ENCODE results near the gene POLR2E. TPM values are rescaled to one million over a fixed set of nuclear protein-coding genes. Genes with fewer than 3 reads are reported as not detected.

POLR2E gene
- total and polyA plus RNA-seq, 9 of the 15 experiments (the other 6 are each of a cell fraction or from before 2014, with no cell fraction given): 3.4 to 413 (median 244) TPM

DNA sequence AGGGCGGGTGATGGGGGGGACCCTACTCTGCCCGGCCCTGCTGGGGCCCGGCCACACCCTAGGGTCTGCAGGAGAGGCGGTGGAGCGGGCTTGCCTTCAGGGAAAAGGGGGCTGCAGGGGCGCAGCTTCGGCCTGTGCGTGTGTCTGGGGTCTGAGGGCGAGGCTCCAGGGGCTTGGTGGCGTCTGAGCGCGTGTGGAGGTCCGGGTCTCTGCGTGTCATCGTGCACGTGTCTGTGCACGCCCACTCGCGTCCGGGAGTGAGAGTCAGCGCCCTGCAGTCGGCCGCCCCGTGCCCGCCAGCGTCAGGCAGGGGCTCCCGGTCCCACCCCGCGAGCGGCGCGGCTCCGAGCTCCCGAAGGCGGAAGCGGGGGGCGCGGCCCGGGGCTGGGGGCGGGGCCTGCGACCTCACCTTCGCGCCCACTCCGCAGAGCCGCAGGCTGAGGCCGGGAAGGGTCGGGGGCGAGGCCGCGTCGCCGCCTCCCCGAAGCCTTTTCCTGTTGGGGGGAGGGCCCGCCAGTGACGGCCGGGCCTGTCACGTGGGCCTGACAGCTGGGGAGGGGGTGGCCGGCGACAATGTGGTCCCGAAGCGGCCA, 28.3 kb downstream of the POLR2E start, which contains the start of gene ARHGAP45 (continued):
- TF ChIP-seq, protein P1, sequence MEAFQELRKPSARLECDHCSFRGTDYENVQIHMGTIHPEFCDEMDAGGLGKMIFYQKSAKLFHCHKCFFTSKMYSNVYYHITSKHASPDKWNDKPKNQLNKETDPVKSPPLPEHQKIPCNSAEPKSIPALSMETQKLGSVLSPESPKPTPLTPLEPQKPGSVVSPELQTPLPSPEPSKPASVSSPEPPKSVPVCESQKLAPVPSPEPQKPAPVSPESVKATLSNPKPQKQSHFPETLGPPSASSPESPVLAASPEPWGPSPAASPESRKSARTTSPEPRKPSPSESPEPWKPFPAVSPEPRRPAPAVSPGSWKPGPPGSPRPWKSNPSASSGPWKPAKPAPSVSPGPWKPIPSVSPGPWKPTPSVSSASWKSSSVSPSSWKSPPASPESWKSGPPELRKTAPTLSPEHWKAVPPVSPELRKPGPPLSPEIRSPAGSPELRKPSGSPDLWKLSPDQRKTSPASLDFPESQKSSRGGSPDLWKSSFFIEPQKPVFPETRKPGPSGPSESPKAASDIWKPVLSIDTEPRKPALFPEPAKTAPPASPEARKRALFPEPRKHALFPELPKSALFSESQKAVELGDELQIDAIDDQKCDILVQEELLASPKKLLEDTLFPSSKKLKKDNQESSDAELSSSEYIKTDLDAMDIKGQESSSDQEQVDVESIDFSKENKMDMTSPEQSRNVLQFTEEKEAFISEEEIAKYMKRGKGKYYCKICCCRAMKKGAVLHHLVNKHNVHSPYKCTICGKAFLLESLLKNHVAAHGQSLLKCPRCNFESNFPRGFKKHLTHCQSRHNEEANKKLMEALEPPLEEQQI (IDR thresholded peaks at IDR 0.05): no peak
- TF ChIP-seq SMC3 (conservative IDR thresholded peaks at IDR 0.05; ENCODE audit: insufficient read depth, low read depth, low read length) (no peak), NR4A1 (CRISPR knock-in tag; IDR thresholded peaks at IDR 0.05) (no peak), NR4A1 (tag; IDR thresholded peaks at IDR 0.05) (no peak), GABPB2 (CRISPR knock-in tag; conservative IDR thresholded peaks at IDR 0.05) (no peak), GABPB1 (CRISPR knock-in tag; IDR thresholded peaks at IDR 0.05) (0 out of 2 replicates have a peak, but pooled peaks have one; percentile 37), RB1 (IDR thresholded peaks at IDR 0.05; ENCODE audit: low read depth) (no peak), PTTG1 (tag; IDR thresholded peaks at IDR 0.05; ENCODE audit: low read depth) (no peak), RBBP5 (IDR thresholded peaks at IDR 0.05; ENCODE audit: borderline replicate concordance, insufficient read depth, low read length, poor library complexity, severe bottlenecking) (peak; percentile 12)
- TF ChIP-seq, protein P2, sequence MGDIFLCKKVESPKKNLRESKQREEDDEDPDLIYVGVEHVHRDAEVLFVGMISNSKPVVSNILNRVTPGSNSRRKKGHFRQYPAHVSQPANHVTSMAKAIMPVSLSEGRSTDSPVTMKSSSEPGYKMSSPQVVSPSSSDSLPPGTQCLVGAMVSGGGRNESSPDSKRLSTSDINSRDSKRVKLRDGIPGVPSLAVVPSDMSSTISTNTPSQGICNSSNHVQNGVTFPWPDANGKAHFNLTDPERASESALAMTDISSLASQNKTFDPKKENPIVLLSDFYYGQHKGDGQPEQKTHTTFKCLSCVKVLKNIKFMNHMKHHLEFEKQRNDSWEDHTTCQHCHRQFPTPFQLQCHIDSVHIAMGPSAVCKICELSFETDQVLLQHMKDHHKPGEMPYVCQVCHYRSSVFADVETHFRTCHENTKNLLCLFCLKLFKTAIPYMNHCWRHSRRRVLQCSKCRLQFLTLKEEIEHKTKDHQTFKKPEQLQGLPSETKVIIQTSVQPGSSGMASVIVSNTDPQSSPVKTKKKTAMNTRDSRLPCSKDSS (IDR thresholded peaks at IDR 0.05; ENCODE audit: low read depth, partially characterized antibody): no peak
- TF ChIP-seq, protein P3, sequence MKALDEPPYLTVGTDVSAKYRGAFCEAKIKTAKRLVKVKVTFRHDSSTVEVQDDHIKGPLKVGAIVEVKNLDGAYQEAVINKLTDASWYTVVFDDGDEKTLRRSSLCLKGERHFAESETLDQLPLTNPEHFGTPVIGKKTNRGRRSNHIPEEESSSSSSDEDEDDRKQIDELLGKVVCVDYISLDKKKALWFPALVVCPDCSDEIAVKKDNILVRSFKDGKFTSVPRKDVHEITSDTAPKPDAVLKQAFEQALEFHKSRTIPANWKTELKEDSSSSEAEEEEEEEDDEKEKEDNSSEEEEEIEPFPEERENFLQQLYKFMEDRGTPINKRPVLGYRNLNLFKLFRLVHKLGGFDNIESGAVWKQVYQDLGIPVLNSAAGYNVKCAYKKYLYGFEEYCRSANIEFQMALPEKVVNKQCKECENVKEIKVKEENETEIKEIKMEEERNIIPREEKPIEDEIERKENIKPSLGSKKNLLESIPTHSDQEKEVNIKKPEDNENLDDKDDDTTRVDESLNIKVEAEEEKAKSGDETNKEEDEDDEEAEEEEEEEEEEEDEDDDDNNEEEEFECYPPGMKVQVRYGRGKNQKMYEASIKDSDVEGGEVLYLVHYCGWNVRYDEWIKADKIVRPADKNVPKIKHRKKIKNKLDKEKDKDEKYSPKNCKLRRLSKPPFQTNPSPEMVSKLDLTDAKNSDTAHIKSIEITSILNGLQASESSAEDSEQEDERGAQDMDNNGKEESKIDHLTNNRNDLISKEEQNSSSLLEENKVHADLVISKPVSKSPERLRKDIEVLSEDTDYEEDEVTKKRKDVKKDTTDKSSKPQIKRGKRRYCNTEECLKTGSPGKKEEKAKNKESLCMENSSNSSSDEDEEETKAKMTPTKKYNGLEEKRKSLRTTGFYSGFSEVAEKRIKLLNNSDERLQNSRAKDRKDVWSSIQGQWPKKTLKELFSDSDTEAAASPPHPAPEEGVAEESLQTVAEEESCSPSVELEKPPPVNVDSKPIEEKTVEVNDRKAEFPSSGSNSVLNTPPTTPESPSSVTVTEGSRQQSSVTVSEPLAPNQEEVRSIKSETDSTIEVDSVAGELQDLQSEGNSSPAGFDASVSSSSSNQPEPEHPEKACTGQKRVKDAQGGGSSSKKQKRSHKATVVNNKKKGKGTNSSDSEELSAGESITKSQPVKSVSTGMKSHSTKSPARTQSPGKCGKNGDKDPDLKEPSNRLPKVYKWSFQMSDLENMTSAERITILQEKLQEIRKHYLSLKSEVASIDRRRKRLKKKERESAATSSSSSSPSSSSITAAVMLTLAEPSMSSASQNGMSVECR (CRISPR knock-in tag; IDR thresholded peaks at IDR 0.05): peak; percentile 56; the same call in 1 of the 2 replicates

All from K562 (cell line).